ENCODE measurements around the gene NTN1. TPM values are rescaled to one million over a fixed set of nuclear protein-coding genes. Genes with fewer than 3 reads are reported as not detected.

NTN1 gene
- total and polyA plus RNA-seq, 12 donors, result 3.0 to 38.7 (median 15.8) TPM

GRCh38 chr17:9238340-9239245, 217.3 kb downstream of the NTN1 start:
- ATAC-seq (no peak), DNase-seq (no peak)
- Histone ChIP-seq H3K36me3 (no peaks in the 10 kb centered on the region), H3K4me1 (peaks cover 12 to 44% (median 33%) of the 10 kb centered on the region in 9 donors), H3K4me3 (peak overlapping the region in 6 of 10 donors; percentile 14 to 83 (median 55)), H3K27ac (peak overlapping the region in 8 of 10 donors; percentile 69 to 100 (median 98)), H3K27me3 (peaks cover 0 to 10% (median 0%) of the 10 kb centered on the region in 7 donors), H3K9me3 (no peaks in the 10 kb centered on the region)
- 87 to 96% methylated on average over 12 of the region's 12 CpGs for WGBS, 2 donors
- intact Hi-C loops (cut with DNase I), result no loop called here
- no peak for TF ChIP-seq CTCF (IDR thresholded peaks at IDR 0.05)

- ATAC-seq, result peak in 3 of 8 donors; percentile 1 to 12 (median 7)
- WGBS, 2 donors, result 40 to 42% methylated on average over 27 of the region's 27 CpGs
- peak in 1 of 2 donors; percentile 33 for DNase-seq
- no peak for TF ChIP-seq CTCF (IDR thresholded peaks at IDR 0.05)
- Histone ChIP-seq H3K27me3 (peaks cover 0 to 2% (median 0%) of the 10 kb centered on the region in 7 donors), H3K4me1 (peaks cover 12 to 45% (median 37%) of the 10 kb centered on the region in 9 donors), H3K36me3 (no peaks in the 10 kb centered on the region), H3K27ac (peak overlapping the region; percentile 44 to 100 (median 98)), H3K4me3 (peak overlapping the region in 9 of 10 donors; percentile 14 to 83 (median 57)), H3K9me3 (no peaks in the 10 kb centered on the region)
- intact Hi-C loops (cut with DNase I), result no loop called here
Observed at GRCh38 chr17:9239246-9239792, 218.0 kb downstream of the NTN1 start.

- peak in 1 of 9 donors; percentile 5 for TF ChIP-seq CTCF (IDR thresholded peaks at IDR 0.05)
- Histone ChIP-seq H3K4me3 (peak overlapping the region; percentile 25 to 83 (median 61)), H3K9me3 (no peaks in the 10 kb centered on the region), H3K27ac (peak overlapping the region; percentile 94 to 100 (median 98)), H3K27me3 (no peaks in the 10 kb centered on the region), H3K36me3 (no peaks in the 10 kb centered on the region), H3K4me1 (peaks cover 12 to 51% (median 40%) of the 10 kb centered on the region in 9 donors)
- peak; percentile 78 to 82 for DNase-seq
- 1% methylated on average over 58 to 84 of the region's 84 CpGs for WGBS, 2 donors
- intact Hi-C loops (cut with DNase I), result loop anchor here in 1 of 10 donors (5.0 kb wide), 1 partner anchor 47 kb away; no protein-coding TSS in a partner anchor
- ATAC-seq, result peak; percentile 67 to 88 (median 80)
Observed at GRCh38 chr17:9239793-9240658, 218.7 kb downstream of the NTN1 start.

All from heart right ventricle (tissue), 16 donors.